Mucosa of descending colon (tissue), 3 donors: ENCODE measurements around the gene OSTM1. TPM values are rescaled to one million over a fixed set of nuclear protein-coding genes. Genes with fewer than 3 reads are reported as not detected.

Experiments used
- ATAC-seq: fragments of 200-7000 bp; cut with Tn5 transposase; one replicate; pipeline ENCODE4 v1.9.1; 2020; ENCODE audit warnings: mild to moderate bottlenecking, moderate library complexity
- DNase-seq, 3 donors: peaks; one replicate each; pipeline ENCODE4 v3.0.0-alpha.2; 2020
- H3K36me3 ChIP-seq: fragments of 200-600 bp; one replicate; pipeline ENCODE4 v1.8.0; 2021; ENCODE audit warnings: low read depth, mild to moderate bottlenecking
- H3K4me1 ChIP-seq: fragments of 200-600 bp; one replicate; pipeline ENCODE4 v1.8.0; 2021; ENCODE audit warnings: low read depth, mild to moderate bottlenecking
- H3K4me3 ChIP-seq: fragments of 200-600 bp; one replicate; pipeline ENCODE4 v1.8.0; 2021; ENCODE audit warnings: mild to moderate bottlenecking
- H3K9me3 ChIP-seq: fragments of 200-600 bp; one replicate; pipeline ENCODE4 v1.8.0; 2021; ENCODE audit warnings: mild to moderate bottlenecking
- CTCF ChIP-seq: fragments of 200-600 bp; IDR thresholded peaks from one replicate; pipeline ENCODE4 v1.8.0; 2022; ENCODE audit warnings: antibody characterized with exemption, mild to moderate bottlenecking
- intact Hi-C, 2 donors: fragments of 100-400 bp; cut with DNase I in 1 of 2; cut with micrococcal nuclease in 1 of 2; formaldehyde crosslinking; loops; one replicate each; pipeline versions ENCODE4 v1.11.0 to v1.11.1; 2022; cut with DNase I, micrococcal nuclease
- total RNA-seq, 3 donors: library from RNA; stranded (reverse); fragmentation: NEBNext Ultra II Directional in 2 of 3; extraction: Animal tissue kit (Norgen Biotek cat#: 25700) in 2 of 3; gene quantifications; one replicate each; pipeline versions ENCODE4 v1.2.1 to v1.2.4, GENCODE V29; 2021 to 2023
- donor health status: DM: no; HTN: no; CAD: no; lungs with moderate emphysema.
- donor health status: DM: no; HTN: no; CAD: no.
- donor health status: DM: no; HTN: yes; CAD: no.

OSTM1 gene
- total RNA-seq, 3 donors from 2014 or later = 24.6 to 67.5 (median 32.1) TPM

- peaks cover 45% of the 10 kb centered on the region for H3K4me1 ChIP-seq
- peak in 1 of 3 donors; percentile 27 for DNase-seq
Measured at GRCh38 chr6:108116546-108117426, 42.2 kb upstream of the OSTM1 start.

DNA sequence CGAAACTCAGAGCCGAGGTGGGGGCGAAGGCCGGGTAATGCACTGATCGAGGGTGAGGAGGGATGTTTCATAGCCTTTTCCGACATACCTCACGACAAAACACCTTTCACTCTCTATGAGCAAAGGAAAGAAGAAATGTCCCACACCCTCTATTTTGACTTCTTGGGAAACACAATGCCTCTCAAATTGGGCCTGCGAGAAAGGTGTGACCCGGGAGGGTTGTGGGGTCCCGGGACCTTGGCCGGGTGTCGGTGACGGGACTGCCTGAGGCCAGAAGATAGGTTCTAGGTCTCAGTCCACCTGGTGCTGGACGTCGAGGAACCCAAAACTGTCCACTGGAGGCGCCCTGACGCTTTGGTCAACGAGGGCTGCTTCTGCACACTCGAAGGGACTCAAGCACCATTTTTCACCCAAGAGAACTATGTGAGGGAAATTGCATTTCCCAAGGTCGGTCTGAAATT lies 41.1 kb upstream of the OSTM1 start:
- TF ChIP-seq CTCF = no peak
- H3K4me3 ChIP-seq = no peak overlapping the region
- peaks cover 45% of the 10 kb centered on the region for H3K4me1 ChIP-seq
- intact Hi-C loops = loop anchor here in 1 of 2 donors (10.0 kb wide), 2 partner anchors 379 to 409 kb away; no protein-coding TSS in a partner anchor
- H3K36me3 ChIP-seq = no peaks in the 10 kb centered on the region
- H3K9me3 ChIP-seq = no peaks in the 10 kb centered on the region
- ATAC-seq = peak; percentile 60
- DNase-seq = peak in 2 of 3 donors; percentile 69 to 73

More at GRCh38 chr6:108116546-108117426, 42.2 kb upstream of the OSTM1 start:
- Histone ChIP-seq H3K4me3 (no peak overlapping the region), H3K9me3 (no peaks in the 10 kb centered on the region), H3K36me3 (no peaks in the 10 kb centered on the region)
- TF ChIP-seq CTCF = no peak
- no peak for ATAC-seq
- intact Hi-C loops = loop anchor here in 1 of 2 donors (10.0 kb wide), 2 partner anchors 378 to 408 kb away; no protein-coding TSS in a partner anchor

GRCh38 chr6:108114841-108115597 lies 40.5 kb upstream of the OSTM1 start:
- Histone ChIP-seq H3K4me1 (peaks cover 45% of the 10 kb centered on the region), H3K36me3 (no peaks in the 10 kb centered on the region), H3K9me3 (no peaks in the 10 kb centered on the region), H3K4me3 (no peak overlapping the region)
- ATAC-seq (no peak), DNase-seq (peak; percentile 31 to 69 (median 56))
- intact Hi-C loops = loop anchor here (5.0 to 10.0 kb wide), 3 partner anchors 380 to 412 kb away; no protein-coding TSS in a partner anchor
- TF ChIP-seq CTCF = no peak

GRCh38 chr6:108113557-108114519 lies 39.3 kb upstream of the OSTM1 start:
- peaks cover 38% of the 10 kb centered on the region for H3K4me1 ChIP-seq
- DNase-seq (peak in 2 of 3 donors; percentile 33 to 50), ATAC-seq (peak; percentile 6)
- H3K9me3 ChIP-seq = no peaks in the 10 kb centered on the region
- intact Hi-C loops = loop anchor here (5.0 to 10.0 kb wide), 3 partner anchors 381 to 413 kb away; no protein-coding TSS in a partner anchor
- no peak overlapping the region for H3K4me3 ChIP-seq
- no peak for TF ChIP-seq CTCF
- H3K36me3 ChIP-seq = no peaks in the 10 kb centered on the region
